ENCODE data around the gene CCDC148. TPM values are rescaled to one million over a fixed set of nuclear protein-coding genes. Genes with fewer than 3 reads are reported as not detected.
A peak's percentile ranks its signal among the peaks of the same experiment; 100 is the strongest.

Gene CCDC148
- total RNA-seq, 4 donors from 2014 or later: 0.78 to 1.6 (median 1.1) TPM

DNA sequence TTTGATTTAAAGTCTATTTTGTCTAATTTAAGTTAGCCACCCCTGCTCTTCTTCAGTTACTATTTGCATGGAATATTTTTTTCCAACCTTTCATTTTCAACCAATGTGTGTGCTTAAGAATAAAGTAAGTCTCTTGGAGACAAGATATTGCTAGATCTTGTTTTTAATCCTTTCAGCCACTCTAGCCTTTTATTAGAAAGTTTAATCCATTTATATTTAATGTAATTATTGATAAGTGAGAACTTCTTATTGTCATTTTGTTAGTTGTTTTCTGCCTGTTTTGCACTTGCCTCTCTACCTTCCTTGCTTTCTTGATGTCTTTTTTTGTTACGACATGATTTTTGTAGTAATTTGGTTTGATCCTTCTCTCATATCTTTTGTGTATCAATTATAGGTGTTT lies 46.4 kb downstream of the CCDC148 start:
- TF ChIP-seq EP300 (IDR thresholded peaks at IDR 0.05) (no peak), POLR2AphosphoS5 (IDR thresholded peaks at IDR 0.05) (no peak), POLR2A (IDR thresholded peaks at IDR 0.05) (no peak), CTCF (IDR thresholded peaks at IDR 0.05) (no peak)
- Histone ChIP-seq H3K36me3 (no peaks in the 10 kb centered on the region), H3K9me3 (peaks cover 0 to 13% (median 0%) of the 10 kb centered on the region in 3 donors), H3K27ac (no peak overlapping the region), H3K27me3 (no peaks in the 10 kb centered on the region), H3K4me3 (no peak overlapping the region), H3K4me1 (peaks cover 0 to 8% (median 5%) of the 10 kb centered on the region in 3 donors)
- no peak for ATAC-seq
- WGBS, 2 donors (ENCODE audit: low coverage in 1 of 2): 100% methylated on average over 1 of the region's 1 CpG

GRCh38 chr2:158407031-158407430 lies 49.5 kb downstream of the CCDC148 start:
- Histone ChIP-seq H3K4me3 (no peak overlapping the region), H3K36me3 (no peaks in the 10 kb centered on the region), H3K9me3 (peaks cover 0 to 13% (median 0%) of the 10 kb centered on the region in 3 donors), H3K27me3 (no peaks in the 10 kb centered on the region), H3K4me1 (peaks cover 0 to 13% (median 0%) of the 10 kb centered on the region in 3 donors), H3K27ac (no peak overlapping the region)
- ATAC-seq: no peak
- 68 to 77% methylated on average over 3 of the region's 3 CpGs for WGBS, 2 donors (ENCODE audit: low coverage in 1 of 2)
- TF ChIP-seq POLR2AphosphoS5 (IDR thresholded peaks at IDR 0.05): no peak
- TF ChIP-seq POLR2A (IDR thresholded peaks at IDR 0.05): no peak
- TF ChIP-seq EP300 (IDR thresholded peaks at IDR 0.05): no peak
- TF ChIP-seq CTCF (IDR thresholded peaks at IDR 0.05): no peak

- TF ChIP-seq EP300 (IDR thresholded peaks at IDR 0.05) (no peak), CTCF (IDR thresholded peaks at IDR 0.05) (no peak), POLR2A (IDR thresholded peaks at IDR 0.05) (no peak), POLR2AphosphoS5 (IDR thresholded peaks at IDR 0.05) (no peak)
- Histone ChIP-seq H3K4me3 (no peak overlapping the region), H3K27ac (no peak overlapping the region), H3K9me3 (peaks cover 0 to 7% (median 0%) of the 10 kb centered on the region in 3 donors), H3K27me3 (no peaks in the 10 kb centered on the region), H3K4me1 (peaks cover 0 to 13% (median 0%) of the 10 kb centered on the region in 3 donors), H3K36me3 (no peaks in the 10 kb centered on the region)
- 94 to 98% methylated on average over 3 of the region's 3 CpGs for WGBS, 2 donors (ENCODE audit: low coverage in 1 of 2)
- no peak for ATAC-seq
Measured at GRCh38 chr2:158405341-158405740, 51.2 kb downstream of the CCDC148 start.

DNA sequence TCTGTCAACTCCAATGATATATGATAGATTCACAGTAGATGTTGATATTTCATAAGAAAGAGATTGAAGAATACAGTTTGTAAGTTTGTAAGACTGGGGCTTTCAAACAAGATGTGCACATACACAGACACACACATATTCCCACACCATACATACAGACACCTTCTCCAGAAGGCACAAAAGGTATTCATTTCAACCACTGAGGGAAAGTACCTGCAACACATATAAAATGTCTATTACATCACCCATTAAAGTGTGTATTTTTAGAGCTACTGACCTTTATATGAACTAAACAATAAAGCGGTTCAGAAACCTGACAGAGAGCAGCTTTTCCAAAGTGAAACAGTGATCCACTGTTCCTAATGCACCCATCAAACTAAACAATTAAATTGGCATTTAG lies 53.3 kb downstream of the CCDC148 start:
- Histone ChIP-seq H3K4me3 (no peak overlapping the region), H3K36me3 (no peaks in the 10 kb centered on the region), H3K9me3 (peaks cover 0 to 7% (median 0%) of the 10 kb centered on the region in 3 donors), H3K27me3 (no peaks in the 10 kb centered on the region), H3K4me1 (peaks cover 0 to 13% (median 0%) of the 10 kb centered on the region in 3 donors), H3K27ac (peak overlapping the region in 1 of 4 donors; percentile 31)
- 20 to 24% methylated on average over 1 of the region's 1 CpG for WGBS, 2 donors (ENCODE audit: low coverage in 1 of 2)
- TF ChIP-seq POLR2AphosphoS5 (IDR thresholded peaks at IDR 0.05): no peak
- no peak for TF ChIP-seq POLR2A (IDR thresholded peaks at IDR 0.05)
- TF ChIP-seq CTCF (IDR thresholded peaks at IDR 0.05): no peak
- no peak for TF ChIP-seq EP300 (IDR thresholded peaks at IDR 0.05)
- no peak for ATAC-seq

DNA sequence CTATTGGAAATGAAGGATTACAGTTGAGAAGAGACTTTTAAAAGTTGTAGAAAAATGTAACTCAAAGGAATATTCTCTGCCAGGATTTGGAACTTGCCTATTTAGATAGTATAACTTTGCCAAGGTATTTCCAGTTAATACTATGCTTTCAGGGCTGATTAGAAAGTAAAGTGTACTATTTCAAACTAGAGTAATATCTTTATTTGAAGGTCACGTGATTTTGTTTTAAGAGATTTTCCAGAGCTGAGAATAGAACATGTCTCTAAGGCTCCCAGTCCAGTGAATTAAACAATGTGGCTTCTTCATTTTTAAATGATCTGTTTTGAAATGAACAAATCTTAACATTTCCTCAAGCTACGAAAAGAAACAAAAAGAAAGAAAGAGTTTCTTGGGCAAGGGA lies 53.9 kb downstream of the CCDC148 start:
- no peaks in the 10 kb centered on the region for H3K27me3 ChIP-seq
- no peaks in the 10 kb centered on the region for H3K36me3 ChIP-seq
- ATAC-seq: no peak
- H3K4me1 ChIP-seq: peaks cover 0 to 13% (median 0%) of the 10 kb centered on the region in 3 donors
- H3K27ac ChIP-seq: peak overlapping the region in 1 of 4 donors; percentile 31
- H3K9me3 ChIP-seq: peaks cover 0 to 7% (median 0%) of the 10 kb centered on the region in 3 donors
- 13 to 17% methylated on average over 2 of the region's 2 CpGs for WGBS, 2 donors (ENCODE audit: low coverage in 1 of 2)
- TF ChIP-seq POLR2AphosphoS5 (IDR thresholded peaks at IDR 0.05) (no peak), EP300 (IDR thresholded peaks at IDR 0.05) (no peak), POLR2A (IDR thresholded peaks at IDR 0.05) (no peak), CTCF (IDR thresholded peaks at IDR 0.05) (no peak)
- H3K4me3 ChIP-seq: no peak overlapping the region
